ENCODE measurements around the gene PRR5L.

Gene PRR5L

GRCh38 chr11:36403661-36404060 is 107.6 kb downstream of the PRR5L start:
- no peak for DNase-seq

GRCh38 chr11:36404831-36405230 is 108.7 kb downstream of the PRR5L start:
- no peak for DNase-seq

- DNase-seq, result no peak
These were observed 109.7 kb downstream of the PRR5L start for GRCh38 chr11:36405585-36406367.

DNA sequence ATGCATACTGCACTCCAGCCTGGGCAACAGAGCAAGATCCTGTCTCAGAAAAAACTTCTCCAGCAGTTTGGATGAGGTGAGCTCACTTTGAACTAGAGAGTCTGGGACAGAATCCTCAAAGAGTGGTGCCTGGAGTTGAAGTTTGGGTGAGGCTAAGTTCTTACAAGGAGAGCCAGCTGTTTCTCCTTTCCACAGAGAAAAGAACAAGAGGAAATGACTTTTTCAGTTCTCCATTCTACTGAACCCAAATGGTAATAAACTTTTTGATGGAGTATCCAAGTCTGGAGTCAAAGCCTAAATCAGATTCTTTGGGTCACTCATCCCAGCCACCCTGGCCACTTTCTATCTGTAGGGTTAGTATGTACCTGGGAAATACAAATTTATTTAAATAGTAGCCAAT is 111.3 kb downstream of the PRR5L start:
- DNase-seq, result no peak

- DNase-seq, result no peak
These were observed 112.5 kb downstream of the PRR5L start for GRCh38 chr11:36408498-36409136.

DNA sequence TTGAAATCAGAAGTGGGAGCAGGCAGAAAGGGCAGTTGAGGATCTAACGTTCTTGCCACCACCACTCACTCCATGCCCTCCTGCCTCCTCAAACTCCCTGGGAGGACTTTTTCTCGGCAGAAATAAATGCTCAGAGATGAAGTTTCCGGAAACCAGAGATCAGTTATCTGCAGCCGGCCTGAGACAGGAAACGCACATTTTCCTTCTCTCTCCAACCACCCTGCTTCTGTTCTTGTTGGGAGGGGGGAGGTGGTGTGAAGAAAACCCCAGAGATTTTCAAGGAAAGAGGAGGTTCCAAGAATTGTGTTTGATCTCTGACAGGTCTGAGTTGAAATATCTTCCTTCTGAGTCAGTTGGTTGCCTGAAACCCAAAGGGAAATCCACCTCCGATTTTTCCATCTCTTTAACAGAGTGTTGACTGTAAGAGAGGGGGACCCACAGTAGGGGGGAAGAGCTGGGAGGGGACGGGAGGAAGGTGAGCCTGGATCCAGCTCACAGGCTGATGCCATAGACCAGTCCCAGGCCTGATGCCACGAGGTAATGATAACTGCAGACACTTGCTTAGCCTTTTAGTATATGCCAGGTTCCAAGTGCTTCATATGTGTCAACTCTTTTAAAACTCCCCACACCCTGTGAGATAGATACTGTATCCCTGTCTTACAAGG is 113.2 kb downstream of the PRR5L start:
- no peak for DNase-seq

DNA sequence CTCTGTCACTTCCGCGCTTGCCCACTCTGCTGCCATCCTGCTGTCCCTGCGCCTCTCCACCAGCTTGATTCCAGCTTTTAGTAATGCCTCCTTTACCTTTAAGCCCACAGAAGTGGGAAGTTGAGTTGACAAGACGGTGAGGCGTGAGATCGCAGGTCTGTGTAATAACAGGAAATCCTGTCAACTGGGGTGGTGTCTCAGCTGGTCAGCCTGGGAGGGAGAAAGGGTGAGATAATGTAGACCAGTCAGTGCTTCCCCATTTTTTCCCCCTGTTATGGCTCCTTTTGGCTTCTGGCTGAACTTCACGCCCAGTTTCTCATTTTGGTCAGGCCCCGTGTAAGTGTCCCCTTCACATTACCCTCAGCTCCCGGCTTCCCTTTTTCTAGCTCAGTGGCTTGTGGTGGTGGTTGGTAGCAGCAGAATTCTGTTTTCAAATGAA is 115.1 kb downstream of the PRR5L start:
- DNase-seq, result peak in 4 of 14 donors; percentile 6 to 28 (median 24)

GRCh38 chr11:36412781-36413383 is 116.8 kb downstream of the PRR5L start:
- no peak for DNase-seq

GRCh38 chr11:36417154-36417553 is 121.1 kb downstream of the PRR5L start:
- no peak for DNase-seq

- no peak for DNase-seq
These were observed 123.8 kb downstream of the PRR5L start for GRCh38 chr11:36419791-36420424.

DNA sequence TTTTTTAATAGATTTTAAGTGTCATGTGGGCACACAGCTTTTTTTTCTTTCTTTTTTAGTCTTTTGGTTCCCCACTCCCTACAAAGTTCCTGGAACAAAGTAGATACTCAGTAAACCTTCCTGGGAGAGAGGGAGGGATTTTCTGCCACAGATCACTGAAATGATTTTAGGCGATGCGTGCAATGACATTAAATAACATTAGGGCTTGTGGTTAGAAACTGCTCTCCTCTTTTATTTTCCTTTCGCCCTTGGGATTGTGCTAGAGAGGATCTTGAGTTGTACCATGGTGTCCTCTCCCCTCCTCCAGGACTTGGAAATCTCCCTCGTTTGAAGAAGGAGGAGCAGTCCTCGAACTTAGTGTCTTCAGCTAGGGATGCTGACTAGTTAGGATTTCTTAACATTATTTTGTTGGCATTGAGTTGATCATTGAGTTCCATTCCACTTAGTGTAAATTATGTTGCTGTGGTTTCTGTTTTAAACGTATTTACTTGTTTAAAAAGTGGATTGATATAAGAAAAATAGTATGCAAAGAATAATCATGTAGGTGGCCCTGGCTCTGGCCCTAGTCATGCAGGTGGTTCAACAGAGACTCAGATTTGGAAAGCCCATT is 125.6 kb downstream of the PRR5L start:
- DNase-seq, result no peak

GRCh38 chr11:36425561-36426081 is 129.5 kb downstream of the PRR5L start:
- no peak for DNase-seq

DNA sequence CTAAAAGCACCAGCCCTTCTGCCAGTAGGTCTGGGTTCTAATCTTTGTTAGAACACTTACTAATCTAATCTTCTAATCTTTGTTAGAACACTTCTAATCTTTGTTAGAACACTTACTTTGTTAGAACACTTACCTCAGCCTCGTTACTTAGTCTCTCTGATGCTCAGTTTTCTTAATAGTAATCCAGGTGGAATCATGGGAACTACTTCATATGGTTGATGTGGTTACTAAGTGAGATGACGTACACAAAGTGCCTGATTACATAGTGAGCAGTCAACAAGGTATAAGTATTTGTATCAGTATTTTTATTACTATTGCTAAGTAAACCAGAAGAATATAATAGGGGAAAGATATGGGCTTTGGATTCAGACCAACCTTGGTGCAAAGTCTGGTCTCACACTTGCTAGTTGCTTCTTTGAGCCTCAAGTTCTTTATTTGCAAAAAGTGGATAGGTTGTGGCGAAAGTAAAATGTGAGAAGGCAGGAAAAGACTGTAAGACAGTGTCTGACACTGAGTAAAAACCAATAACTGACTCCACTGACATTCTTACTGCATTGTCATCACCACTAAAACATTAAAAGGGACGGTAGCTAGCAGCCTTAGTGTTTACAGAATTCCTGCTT is 130.2 kb downstream of the PRR5L start:
- no peak for DNase-seq

GRCh38 chr11:36427079-36427478 is 131.0 kb downstream of the PRR5L start:
- DNase-seq, result no peak

GRCh38 chr11:36427876-36428275 is 131.8 kb downstream of the PRR5L start:
- no peak for DNase-seq

DNA sequence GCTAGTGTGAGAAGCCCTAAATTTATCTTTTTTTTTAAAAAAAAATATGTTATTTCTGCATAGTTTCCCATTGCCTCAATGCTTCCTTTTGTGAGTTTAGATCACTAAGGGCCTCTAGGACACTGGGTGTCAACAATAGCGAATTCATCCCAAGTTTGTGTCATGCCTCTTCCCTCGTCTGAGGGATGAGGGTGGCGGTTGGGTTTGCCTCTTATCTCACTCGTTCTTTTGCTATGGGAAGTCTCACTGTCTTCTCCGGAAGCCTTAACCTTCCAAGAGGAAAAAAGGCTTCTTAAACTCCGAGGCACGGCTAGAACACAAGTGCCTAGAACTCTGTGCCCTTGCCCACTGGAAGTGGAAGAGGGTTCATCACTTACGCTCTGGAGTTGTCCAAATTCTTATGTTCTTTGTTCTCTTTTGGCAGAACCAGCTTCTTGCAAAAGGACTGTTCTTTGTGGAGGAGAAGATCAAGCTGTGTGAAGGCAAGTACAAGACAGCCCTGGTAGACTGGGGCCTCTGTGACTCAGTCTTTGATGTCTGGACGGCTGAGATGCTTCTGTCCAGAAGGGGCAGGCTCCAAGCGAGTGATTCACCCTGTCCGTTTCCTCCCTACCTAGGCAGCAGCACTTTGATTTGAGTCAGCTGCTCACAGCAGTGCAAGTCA is 135.5 kb downstream of the PRR5L start:
- peak in 2 of 14 donors; percentile 43 to 71 for DNase-seq

- DNase-seq, result no peak
These were observed 136.0 kb downstream of the PRR5L start for GRCh38 chr11:36432093-36432469.

- no peak for DNase-seq
These were observed 136.7 kb downstream of the PRR5L start for GRCh38 chr11:36432738-36433137.

- DNase-seq, result peak in 1 of 14 donors; percentile 30
These were observed 140.0 kb downstream of the PRR5L start for GRCh38 chr11:36436064-36436463.

- no peak for DNase-seq
These were observed 140.5 kb downstream of the PRR5L start for GRCh38 chr11:36436589-36436988.

- DNase-seq, result no peak
These were observed 141.3 kb downstream of the PRR5L start for GRCh38 chr11:36437413-36437812.

Measured in C1 segment of cervical spinal cord (tissue), 14 donors.